GM18502 (cell line): ENCODE measurements around the gene ZFP14.
A peak's percentile ranks its signal among the peaks of the same experiment; 100 is the strongest.

ENCODE experiments used
- ATAC-seq: cut with Tn5 transposase; IDR thresholded peaks from one replicate; pipeline ENCODE4 v1.9.1; 2021; ENCODE audit warnings: mild to moderate bottlenecking; ENCODE audit not compliant: unreplicated experiment, poor library complexity

ZFP14 gene

DNA sequence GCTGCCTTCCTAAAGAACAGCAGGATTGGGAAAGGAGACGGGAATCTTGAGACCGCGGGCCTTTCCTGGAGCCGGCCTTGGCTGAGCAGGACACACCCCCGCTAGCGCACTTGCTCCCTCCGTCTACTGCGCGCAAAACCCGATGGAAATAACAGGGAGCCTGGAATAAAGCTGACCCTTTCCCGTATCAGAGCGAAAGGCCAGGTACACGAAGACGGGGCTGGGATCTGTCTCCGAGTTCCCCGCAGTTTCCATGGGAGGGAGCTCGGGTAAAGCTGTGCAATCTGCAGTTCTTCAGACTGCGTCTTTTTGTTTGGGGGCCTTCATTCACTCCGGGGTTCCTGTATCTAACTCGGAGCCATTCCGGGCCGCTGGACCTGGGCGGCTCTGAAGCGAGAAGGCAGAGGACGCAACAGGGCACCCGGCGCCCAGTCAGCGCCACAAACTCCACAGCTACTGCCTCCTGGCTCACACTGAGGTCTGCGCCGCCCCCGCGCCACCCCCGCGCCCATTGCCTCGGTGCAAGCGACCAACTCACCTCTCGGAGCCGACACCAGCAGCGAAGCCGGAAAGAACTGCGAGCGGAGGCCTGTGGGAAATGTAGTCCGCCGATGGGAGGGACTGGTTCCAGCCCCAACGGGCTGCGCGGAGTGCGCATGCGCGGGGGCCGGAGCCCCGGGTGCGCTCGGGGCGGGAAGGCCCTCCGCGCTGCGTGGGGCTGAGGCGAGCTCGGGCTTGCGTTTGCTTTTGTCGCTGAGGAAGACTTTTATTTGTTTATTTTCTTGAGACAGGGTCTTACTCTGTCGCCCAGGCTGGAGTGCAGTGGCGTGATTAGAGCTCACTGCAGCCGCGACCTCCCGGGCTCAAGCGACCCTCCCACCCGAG is at the start of gene ZFP14:
Gene ZFP14, minus strand, starts transcription at position 577 of the 885 bp plus-strand sequence. CDS start 11,309 bp downstream, outside the sequence.
- ATAC-seq = peak; percentile 96

DNA sequence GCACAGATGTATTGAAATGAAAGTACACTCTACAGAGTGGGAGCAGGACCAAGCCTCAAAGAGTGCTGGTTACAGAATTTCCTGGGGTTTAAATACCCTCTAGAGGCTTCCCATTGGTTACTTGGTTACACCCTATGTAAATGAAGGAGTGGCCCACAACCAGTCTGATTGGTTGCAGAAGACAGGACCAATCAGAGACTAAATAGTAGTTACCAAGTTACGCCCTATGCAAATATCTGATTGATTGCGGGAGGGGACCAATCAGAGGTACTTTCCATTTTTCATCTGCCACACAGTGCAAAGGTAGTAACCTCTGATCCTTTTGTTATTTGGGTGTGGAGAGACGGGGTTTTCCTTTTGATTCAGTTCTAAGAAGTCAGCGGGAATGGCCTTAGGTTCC is 44.9 kb upstream of the ZFP14 start:
- no peak for ATAC-seq

DNA sequence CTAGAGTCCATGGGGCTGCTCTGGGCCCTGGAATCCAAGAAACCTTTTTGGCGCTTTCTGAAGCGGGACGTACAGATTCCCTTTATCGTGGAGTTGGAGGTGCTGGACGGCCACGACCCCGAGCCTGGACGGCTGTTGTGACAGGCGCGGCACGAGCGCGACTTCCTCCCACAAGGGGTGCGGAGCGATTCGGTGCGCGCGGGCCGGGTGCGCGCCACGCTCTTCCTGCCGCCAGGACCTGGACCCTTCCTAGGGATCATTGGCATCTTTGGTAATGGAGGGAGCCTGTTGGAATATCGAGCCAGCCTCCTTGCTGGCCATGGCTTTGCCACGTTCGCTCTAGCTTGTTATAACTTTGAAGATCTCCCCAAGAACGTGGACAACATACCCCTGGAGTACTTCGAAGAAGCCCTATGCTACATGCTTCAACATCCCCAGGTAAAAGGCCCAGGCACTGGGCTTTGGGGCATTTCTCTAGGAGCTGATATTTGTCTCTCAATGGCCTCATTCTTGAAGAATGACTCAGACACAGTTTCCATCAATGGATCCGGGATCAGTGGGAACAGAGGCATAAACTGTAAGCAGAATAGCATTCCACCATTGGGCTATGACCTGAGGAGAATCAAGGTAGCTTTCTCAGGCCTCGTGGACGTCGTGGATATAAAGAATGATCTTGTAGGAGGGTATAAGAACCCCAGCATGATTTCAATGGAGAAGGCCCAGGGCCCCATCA is 42.9 kb upstream of the ZFP14 start:
- ATAC-seq = no peak

DNA sequence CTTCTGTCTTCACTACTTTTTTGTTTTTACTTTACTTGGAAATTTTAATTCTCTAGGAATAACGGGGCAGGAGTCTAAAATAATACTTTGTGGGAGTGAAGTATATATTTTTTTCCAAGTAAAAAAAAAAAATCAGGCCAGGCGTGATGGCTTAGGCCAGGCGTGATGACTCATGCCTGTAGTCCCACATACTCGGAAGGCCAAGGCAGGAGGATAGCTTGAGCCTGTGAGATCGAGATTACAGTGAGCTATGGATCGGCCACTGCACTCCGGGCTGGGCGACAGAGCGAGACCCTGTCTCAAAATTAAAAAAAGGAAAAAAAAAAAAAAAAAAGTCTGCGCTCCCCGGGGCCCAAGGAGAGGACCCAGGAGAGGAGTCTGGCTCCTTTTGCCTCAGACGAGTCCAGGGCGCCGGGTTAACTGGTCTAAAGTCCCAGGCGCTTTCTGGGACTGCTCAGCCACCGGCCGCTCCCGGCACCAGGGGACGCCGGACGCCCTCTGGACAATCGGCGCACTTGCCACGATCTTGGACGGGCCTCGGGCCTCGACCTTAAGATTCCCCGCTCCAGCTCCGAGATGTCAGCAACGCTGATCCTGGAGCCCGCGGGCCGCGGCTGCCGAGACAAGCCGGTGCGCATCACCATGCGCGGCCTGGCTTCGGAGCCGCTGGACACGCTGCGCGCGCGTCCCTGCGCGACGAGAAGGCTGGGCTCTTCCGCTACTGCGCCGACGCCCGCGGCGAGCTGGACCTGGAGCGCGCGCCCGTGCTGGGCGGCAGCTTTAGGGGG is 42.2 kb upstream of the ZFP14 start:
- no peak for ATAC-seq

DNA sequence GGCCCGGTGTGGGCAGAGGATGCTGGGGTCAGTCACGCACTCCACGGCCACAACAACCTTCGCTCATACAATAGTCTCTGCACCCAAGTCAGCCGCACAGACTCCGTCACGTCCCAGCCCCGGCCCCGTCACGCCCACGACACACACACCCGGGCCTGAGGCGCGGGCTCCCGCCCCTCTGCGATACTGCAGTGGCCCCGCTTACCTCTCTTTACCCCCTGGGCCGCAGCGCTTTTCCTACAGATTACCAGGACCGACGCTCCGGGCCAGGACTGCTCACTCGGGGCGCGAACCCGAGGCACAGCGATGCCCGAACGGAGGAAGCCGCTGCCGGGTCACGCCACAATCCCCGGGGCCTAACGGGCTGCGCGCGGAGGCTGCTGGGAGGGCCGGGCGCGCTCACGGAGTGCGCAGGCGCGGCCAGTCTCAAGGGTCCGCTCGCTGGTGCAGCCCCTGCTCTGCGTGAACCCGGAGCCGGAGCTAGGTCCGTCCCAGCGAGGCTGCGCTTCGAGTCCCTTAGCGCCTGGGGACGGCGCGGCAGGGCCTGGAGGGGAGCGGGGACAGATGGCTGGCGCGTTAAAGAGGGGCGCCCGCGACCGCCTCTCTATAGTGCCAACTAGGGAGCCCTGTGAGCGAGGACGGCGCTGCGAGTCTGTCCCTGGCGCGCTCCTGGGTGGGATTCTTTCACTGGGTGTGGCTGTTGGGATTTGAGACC is 39.4 kb upstream of the ZFP14 start, which contains the start of gene ZFP82:
Gene ZFP82, minus strand, starts transcription at position 358 of the 715 bp plus-strand sequence. CDS start 8,855 bp downstream, outside the sequence.
- ATAC-seq = peak; percentile 86

DNA sequence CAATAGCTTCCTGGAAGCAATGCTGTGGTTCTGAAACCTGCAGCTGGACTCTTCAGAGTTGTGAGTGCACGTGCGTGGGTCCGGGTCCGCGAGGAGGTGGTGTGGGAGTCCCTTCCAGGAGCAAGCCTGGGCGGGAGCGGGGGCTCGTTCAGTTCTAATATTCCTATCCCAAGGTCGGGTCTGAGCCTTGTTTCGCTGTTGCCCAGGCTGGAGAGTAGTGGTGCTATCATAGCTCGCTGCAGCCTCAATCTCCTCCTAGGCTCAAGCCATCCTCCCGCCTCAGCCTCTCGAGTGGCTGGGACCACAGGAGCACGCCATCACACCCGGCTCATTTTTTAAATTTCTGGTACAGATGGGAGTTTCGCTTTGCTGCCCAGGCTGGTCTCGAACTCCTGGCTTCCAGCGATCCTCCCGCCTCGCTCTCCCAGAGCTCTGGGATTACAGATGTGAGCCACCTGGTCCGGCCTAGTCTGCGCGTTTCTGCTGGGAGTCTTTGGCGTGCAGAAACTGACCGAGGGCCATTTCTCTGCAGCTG is 38.8 kb upstream of the ZFP14 start:
- ATAC-seq = peak; percentile 13

DNA sequence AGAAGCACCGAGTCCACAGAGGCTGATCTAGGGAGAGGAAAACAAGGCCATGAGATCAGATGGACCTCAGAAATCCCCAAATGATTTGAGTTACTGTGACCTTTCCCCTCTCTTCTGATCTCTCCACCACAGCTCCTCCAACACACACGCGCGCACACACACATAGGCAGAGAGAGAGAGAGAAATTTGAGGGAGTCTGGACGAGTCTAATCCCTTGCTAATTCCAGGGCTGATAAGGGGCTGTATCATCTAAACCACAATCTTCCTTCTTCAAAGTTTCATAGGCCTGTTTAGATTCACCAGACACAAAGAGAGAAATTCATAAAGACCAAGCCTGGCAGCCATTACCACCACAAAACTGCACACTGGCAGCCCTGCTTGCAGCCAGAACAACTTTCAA is 30.8 kb upstream of the ZFP14 start:
- no peak for ATAC-seq

DNA sequence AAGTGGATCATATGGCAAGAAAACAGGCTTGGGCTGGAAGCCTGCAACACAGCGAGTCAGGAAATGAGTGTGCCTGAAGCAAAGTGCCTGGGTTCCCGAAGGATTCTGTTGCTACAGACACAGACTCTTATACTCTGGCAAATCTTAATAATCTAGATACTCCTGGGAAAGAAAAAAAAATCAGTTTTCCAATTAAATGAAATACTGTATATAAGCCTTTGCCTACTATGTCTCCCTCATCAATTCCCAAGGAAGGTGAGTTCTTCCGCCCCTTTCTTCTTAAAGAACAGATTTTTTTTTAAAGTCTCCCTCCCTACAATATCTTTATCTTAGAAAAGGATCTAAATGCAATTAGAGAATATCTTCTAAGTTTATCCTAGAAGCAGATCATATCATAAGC is 29.1 kb upstream of the ZFP14 start:
- ATAC-seq = no peak

DNA sequence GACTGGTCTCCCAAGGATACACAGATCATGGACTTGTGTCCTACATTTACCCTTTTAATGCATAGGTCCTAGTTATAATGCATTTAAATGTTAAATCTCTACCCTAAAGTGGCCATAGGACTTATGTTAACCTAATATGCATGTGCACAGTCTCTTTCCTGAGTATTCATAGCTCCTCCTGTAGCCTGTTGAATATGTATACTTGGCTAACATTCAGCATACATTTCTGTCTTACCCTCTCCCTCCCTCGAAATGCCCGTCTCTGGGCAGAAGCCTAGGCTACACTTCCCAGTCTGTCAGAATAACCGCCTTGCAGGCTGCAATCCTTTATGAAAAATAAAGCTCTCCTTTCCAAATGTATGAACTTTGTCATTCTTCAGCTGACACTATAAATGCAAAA is 25.5 kb upstream of the ZFP14 start:
- ATAC-seq = no peak

DNA sequence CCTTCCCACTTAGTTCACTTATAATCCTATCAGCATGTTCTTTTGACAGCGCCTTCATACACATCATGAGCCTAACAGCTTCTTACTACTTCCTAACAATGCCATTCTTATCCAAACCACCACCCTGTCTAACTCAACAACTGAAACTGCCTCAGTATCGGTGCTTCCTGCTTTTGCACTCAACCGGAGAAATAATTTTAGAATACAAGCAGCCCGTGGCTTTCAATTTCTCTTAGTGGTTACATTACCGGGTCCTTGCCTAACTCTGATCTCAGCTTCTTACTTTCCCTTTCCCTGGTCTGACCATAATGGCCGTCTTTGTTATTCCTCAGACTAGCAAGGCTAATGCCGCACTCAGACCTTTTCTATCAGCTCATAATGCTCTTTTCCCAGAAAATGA is 22.5 kb upstream of the ZFP14 start:
- ATAC-seq = no peak

DNA sequence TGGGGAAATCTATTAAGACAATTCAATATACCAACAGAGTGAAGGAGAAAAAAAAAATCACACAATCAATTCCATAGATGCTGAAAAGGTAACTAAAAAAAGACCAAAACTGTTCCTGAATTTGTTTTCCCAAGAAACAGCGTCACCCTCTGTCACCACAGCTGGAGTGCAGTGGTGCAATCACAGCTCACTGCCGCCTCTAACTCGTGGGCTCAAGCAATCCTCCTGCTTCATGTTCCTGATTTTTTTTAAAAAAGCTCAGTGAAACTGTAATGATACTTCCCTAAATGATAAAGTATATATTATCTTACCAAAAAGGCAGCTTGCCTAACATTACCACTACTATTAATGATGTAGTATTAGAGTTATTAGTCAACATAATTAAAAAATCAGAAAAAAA is 19.6 kb upstream of the ZFP14 start:
- ATAC-seq = no peak

DNA sequence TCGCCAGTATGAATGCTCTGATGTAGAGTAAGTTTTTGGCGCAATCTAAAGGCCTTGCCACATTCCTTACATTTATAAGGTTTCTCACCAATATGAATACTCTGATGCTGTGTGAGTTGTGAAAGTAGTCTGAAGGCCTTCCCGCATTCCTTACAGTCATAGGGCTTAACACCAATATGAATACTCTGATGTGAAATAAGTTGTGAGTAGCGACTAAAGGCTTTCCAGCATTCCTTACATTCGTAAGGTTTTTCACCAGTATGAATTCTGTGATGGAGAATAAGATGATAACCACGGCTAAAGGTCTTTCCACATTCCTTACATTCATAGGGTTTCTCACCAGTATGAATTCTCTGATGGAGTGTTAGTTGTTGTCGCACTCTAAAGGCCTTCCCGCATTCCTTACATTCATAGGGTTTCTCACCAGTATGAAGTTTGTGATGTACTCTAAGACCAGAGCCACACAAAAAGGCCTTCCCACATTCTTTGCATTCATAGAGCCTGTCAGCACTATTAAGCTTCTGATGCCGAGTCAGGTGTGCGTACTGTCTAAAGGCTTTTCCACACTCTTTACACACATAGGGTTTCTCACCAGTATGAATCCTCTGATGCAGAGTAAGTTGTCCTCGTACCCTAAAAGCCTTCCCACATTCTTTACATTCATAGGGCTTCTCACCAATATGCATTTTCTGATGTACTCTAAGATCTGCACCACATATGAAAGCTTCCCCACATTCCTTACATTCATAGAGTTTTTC is 14.1 kb upstream of the ZFP14 start:
- no peak for ATAC-seq

DNA sequence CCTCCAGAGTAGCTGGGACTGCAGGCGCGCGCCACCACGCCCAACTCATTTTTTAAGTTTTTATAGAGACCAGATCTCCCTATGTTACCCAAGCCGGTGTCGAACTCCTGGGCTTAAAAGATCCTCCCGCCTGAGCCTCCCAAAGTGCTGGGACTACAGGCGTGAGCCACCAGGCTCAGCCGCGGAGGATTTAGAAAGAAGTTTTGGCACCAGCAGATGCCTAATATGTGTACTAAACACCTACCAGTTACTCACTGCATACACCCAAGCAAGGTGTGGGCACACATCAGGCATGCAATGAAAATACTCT is 464 bp upstream of the ZFP14 start:
- no peak for ATAC-seq

DNA sequence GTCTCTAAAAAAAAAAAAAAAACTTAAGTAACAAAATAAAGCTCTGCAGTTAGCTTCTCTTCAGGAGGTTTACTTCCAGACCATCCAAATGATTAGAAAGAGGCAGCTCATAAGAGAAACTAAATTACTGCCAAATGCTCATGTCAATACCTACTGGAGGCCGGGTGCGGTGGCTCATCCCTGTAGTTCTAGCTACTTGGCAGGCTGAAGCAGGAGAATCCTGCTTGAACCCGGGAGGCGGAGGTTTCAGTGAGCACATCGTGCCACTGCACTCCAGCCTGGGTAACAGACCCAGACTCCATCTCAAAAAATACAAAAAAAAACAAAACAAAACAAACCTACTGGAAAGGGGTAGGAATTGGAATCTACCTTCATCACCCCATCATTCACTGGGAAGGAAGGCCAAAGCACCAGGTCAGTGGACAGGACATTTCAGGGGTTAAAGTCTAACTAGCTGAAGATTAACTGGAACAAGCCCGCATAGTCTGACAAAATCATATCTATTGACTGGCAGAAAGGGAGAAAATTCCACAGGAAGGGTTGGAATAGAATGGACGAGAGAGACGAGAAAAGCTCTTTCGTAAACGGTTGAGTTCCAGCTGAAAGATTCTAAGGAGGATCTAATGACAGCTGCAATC is 1.3 kb downstream of the ZFP14 start:
- ATAC-seq = no peak

DNA sequence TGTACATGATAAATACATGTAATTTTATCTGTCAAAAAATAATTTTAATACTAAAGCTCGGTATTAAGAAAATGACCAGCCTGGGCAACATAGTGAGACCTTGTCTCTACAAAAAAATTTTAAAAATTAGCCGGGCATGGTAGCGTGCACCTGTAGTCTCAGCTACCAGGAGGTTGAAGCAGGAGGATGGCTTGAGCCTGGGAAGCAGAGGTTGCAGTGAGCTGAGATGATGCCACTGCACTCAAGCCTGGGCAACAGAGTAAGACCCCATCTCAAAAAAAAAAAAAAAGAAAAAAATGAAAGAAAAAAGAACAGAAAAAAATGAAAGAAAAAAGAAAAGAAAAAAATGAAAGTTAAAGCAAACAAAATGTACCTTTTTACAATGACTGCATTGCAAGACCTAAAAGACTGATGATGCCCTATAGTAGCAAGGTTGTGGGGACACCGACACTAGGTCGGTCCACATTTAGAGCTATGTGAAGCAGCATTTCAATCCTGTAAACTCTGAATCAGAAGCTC is 5.3 kb downstream of the ZFP14 start:
- ATAC-seq = no peak

DNA sequence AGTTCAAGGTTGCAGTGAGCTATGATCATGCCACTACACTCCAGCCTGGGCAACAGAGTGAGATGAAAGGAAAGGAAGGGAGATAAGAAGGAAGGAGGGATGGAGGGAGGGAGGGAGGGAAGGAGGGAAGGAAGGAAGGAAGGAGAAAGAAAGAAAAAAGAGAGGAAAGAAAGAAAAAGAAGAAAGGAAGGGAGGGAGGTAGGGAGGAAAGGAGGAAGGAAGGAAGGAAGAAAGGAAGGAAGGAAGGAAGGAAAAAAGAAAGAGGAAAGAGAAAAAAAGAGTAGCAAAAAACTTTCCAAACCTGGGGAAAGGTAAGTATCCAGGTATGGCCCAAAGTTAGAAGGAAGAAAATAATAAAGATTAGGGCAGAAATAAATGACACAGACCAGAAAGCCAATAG is 7.1 kb downstream of the ZFP14 start:
- no peak for ATAC-seq

DNA sequence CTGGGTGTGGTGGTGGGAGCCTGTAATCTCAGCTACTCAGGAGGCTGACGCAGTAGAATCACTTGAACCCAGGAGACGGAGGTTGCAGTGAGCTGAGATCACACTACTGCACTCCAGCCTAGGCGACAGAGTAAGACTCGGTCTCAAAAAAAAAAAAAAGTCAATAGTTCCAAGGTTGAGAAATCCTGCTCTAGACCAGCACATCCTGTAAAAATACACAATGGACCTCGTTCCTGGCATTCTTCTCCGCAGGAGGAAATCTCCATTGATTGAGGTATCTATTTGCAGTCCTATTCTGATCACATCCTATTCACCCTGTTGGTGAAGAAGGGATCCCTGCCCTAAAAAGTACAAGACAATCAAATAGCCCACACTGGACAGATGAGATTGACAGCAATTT is 15.2 kb downstream of the ZFP14 start:
- ATAC-seq = no peak

DNA sequence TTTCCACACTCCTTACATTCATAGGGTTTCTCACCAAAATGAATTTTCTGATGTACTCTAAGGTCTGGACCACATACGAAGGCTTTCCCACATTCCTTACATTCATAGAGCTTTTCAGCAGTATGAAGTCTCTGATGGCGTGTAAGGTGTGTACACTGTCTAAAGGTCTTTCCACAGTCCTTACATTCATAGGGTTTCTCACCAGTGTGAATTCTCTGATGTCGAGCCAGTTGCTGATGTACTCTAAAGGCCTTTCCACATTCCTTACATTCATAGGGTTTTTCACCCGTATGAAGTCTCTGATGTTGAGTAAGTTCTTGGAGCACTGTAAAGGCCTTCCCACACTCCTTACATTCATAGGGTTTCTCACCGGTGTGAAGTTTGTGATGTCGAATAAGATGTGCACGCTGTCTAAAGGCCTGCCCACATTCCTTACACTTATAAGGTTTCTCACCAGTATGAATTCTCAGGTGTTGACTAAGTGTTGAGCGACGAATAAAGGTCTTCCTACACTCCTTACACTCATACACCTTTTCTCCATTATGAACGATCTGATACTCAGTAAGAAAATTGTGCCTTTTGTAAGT is 38.1 kb downstream of the ZFP14 start:
- ATAC-seq = no peak
